Activated CD8-positive, alpha-beta memory T cell treated with anti-CD3 and anti-CD28 coated beads for 4 hours (primary cell): ENCODE results near the gene STRAP.

Source experiments
- DNase-seq, 2 donors: peaks; one replicate each; pipeline ENCODE4 v3.0.0-alpha.2; 2020; ENCODE audit warnings: low read depth in 2 of 2

Gene STRAP, protein sequence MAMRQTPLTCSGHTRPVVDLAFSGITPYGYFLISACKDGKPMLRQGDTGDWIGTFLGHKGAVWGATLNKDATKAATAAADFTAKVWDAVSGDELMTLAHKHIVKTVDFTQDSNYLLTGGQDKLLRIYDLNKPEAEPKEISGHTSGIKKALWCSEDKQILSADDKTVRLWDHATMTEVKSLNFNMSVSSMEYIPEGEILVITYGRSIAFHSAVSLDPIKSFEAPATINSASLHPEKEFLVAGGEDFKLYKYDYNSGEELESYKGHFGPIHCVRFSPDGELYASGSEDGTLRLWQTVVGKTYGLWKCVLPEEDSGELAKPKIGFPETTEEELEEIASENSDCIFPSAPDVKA

DNA sequence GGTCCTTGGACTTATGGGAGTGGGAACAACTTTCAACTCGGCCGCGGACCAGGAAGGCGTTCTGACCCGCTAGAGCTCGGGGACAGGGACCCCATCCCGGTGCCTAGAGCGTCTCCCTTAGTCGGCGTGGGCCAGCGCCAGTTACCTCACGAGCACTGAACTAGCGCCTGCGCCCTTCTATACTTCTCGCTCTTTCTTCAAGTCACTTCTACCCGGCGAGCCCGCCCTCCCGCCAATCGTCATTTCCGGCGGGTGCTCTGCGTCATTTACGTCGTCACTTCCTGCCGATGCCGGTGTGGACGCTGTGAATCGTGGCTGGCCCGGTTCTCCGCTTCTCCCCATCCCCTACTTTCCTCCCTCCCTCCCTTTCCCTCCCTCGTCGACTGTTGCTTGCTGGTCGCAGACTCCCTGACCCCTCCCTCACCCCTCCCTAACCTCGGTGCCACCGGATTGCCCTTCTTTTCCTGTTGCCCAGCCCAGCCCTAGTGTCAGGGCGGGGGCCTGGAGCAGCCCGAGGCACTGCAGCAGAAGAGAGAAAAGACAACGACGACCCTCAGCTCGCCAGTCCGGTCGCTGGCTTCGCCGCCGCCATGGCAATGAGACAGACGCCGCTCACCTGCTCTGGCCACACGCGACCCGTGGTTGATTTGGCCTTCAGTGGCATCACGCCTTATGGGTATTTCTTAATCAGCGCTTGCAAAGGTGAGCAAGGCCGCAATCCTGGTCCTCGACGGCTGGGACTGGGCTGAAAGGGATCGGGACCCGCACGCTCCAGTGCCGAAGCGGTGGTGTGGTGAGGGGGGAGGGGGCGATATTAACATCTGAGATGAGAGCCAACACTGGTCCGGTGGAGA, at the start of gene STRAP:
TSS of gene STRAP (plus strand) at position 270 of the 854 bp plus-strand sequence. CDS start at position 591, 321 bp downstream.
- DNase-seq = peak; percentile 91

DNA sequence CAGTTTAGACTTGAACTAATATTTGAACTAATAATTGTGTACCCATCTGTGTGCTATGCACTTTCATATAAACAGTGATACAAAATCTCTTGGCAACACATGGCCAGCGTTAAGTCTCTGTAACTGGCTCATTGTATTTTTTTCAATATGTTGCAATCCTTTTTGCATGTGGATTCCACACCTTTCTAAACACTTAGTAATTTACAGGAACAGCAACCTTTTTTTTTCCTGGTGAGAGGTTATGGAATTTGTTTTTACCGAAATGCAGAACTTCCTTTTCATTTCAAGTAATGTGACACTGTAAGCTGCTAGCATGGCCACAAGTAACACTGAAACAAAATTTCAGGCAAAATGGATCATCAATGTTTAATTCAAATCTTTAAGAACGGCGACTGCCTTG, 47.6 kb upstream of the STRAP start:
- DNase-seq = no peak

DNA sequence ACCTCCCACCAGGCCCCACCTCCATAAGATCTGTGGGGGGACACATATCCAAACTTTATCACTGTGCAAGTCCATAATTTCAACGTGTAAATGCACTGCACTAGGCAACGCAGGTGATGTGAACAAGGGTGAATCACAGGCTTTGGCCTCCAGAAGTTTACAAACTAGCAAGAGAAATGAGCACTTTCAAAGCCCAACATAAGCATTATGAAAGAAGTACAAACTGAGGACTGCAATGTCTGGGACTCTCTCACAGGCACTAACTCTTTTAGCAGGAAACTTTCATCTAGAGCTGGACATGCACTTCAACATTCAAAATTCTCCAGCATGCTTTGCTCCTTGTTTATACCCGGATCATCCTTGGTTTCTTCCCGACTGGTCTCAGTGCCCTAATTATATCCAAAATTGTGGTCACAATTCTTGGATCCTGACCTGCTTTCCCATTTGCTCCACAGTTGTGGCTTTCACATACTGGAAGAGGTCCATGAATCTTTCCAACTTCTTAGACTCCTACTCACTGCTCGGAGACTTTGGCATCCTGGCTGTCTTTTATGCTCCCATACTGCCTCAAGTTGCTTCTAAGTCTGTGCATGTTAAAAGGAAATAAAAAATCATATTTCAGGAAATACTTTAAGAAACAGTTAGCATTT, 44.9 kb upstream of the STRAP start:
- no peak for DNase-seq

DNA sequence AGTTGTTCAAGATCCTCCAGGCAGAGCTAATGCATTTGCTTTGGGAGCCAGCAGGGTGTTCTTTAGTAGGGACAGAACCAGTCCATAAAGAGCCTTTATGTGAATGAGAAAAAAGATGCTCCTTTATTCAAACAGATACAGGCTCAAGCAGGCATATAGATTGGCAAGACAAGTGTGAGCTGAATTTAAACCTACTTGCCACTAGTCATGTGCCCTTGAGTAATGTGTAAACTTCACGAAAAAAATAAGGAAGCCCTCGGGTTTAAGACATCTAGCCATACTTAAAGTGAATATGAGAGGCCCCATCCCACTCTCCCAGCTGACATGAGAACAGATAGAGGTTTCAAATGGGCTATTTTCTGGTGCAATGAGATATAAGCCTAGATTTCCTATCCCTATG, 43.1 kb upstream of the STRAP start:
- DNase-seq = no peak

DNA sequence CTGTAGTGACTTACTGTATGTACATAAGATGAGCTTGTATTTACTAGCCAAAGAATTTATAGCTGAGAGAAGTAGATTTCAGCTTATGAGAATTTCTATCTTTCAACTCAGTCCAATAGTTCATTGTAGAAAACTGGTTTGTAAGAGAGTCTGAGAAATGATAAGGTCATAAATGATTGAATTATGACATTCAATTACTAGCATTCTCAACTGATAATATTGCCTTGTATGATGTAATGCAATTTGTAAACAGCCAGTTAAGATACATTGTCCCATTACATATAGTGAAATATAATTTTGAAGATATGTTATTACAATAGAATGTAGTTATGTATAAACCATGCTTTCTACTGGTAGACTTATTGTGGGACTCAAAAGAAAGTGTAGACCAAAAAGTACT, 42.5 kb upstream of the STRAP start:
- no peak for DNase-seq

DNA sequence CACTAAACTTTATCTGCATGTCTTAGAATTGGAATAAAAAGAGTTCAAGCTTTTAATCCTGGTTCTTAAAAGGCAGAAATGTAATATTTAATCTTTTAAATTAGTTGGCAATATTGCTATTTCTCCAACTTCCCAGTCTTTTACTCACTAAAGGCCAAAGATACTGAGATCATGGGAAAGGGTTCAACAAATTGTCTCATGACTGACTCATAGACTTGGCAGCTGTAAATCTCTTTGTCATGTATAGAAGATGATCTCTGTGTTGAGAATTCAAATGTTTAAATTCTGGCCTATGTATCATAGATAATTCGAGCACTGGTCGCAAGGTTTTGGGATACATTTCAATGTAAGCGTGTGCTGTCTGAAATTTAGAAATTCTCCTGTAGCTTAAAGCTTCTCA, 40.1 kb upstream of the STRAP start:
- no peak for DNase-seq

DNA sequence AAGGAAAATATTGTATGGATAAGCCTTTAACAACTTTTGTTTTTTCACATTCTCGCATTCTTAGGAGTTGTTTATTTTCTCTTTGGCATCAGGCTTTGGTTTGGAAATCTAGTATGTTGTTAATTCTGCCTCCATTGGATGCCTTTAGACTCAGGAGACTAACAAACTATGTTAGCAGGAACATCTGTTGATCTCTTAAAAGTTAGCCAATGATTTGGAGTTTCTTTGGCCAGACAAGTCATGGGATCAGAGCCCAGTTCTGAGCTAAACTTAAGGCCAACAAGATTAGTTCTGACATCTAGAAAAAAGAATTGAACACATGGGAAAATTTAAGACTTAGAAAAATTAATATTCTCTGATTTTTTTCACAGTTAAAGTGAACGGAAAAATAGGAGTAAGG, 35.3 kb upstream of the STRAP start:
- DNase-seq = no peak

DNA sequence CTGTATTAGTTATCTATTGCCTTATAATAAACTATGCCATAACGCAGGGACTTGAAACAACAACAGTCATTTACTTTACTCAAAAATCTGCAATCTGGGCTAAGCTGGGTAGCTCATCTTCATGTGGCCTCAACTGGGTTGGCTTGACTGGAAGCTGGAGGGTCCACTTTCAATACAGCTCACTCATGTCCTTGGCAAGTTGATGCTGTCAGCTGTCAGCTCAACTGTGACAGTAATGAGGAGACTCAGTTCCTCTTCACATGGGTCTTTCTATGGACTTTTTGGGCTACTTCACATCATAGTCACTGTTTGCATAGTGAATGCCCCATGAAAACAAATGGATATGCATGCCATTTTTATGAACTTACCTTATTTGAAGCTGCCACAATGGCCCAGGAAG, 33.6 kb upstream of the STRAP start:
- DNase-seq = no peak

DNA sequence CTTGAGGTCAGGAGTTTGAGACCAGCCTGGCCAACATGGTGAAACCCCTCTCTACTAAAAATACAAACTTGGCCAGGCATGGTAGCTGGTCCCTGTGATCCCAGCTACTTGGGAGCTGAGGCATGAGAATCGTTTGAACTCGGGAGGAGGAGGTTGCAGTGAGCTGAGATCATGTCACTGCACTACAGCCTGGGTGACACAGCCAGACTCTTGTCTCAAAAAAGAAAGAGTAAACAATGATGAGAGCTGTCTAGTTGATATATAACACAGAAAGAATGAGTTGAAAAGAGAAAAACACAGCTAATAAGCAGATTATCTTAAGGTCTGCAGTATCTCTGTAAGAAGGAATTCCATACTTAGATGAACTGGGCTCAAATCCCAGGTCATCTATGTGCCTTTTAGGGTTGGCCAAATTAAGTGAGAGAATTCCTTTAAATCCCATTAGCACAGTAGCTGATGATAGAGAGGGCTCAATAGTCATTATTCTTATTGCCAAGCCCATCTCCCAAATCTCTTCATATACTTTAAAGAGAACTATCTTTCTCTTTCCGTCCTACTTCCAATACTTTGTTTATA, 31.1 kb upstream of the STRAP start:
- DNase-seq = no peak

DNA sequence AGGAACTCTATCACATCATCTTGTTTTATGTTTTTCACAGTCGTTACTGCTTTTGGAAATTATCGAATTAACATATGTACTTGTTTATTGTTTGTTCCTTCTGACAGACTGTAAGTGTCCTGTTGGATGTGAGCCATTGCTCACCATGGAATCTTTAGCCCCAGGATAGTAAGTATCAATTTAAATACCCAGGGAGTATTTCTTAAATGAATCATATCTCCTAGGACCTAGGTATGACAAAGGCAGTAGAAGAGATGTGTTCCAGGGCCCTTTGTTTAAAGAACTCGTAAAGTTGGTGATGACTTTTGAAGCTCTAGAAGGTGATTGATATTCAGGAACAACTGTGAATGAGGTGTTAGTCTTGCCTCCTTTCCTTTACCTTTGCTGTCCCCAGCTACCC, 30.3 kb upstream of the STRAP start:
- no peak for DNase-seq

DNA sequence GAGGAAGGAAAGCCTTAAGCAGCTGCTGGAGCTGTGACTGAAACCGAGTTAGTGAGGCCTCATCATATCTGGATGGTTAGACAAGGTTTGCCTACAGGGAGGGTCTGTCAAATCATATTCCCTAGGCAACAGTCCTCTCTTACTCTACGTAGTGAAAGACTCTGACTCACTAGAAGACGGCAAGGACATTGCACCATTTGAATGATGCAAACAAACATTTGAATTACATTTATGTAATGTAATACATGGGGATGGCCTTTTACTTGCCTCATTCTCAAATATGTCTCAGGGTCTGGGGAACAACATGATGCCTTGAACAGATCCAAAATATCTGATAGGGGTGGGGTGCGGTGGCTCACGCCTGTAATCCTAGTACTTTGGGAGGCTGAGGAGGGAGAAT, 29.8 kb upstream of the STRAP start:
- no peak for DNase-seq

DNA sequence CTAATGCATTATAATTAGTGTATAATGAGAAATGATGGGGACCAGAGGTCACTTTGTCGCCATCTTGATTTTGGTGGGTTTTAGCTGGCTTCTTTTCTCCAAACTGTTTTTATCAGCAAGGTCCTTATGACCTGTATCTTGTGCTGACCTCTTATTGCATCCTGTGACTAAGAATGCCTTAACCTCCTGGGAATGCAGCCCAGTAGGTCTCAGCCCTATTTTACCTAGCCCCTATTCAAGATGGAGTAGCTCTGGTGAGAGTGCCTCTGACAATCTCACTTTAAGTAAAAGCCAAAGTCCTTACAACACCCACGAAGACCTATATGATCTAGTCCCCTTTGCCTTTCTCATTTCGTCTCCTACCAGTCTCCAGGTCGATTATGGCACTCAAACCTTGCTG, 28.3 kb upstream of the STRAP start:
- no peak for DNase-seq

DNA sequence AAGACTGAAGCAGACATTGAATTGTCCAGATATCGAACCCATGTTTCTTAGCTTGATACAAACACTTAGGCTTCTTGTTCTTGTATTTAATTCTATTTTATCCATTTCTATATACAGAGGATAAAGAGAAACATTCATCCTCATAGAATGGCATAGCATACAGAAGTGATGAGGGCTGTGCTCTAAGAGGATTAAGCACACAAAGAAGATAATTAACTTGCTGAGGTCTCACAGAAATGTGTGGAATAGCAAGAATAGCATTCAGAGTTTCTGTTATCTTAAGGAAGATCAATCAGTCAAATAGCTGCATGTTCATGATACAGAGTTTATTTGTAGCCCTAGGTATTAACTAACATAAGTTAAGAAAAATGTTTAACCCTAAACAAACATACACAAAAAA, 27.3 kb upstream of the STRAP start:
- no peak for DNase-seq

DNA sequence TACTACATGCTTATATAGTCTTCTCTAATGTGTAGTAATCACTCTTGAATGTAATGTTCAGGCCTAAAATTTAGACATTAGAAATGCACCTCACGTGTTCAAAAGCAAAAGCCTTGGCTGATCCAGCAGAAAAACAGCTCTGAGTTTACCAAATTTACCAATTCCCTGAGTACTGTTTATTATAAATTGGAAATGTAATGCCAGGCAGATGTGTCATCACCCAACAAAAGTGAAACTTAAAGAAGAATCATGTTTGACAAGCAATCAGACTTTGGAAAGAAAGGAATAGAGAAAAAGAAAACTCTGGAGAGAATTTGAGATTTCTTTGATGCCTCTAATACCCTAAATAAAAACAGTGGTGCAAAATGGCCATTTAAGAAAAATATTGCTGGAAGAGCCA, 26.5 kb upstream of the STRAP start:
- no peak for DNase-seq

DNA sequence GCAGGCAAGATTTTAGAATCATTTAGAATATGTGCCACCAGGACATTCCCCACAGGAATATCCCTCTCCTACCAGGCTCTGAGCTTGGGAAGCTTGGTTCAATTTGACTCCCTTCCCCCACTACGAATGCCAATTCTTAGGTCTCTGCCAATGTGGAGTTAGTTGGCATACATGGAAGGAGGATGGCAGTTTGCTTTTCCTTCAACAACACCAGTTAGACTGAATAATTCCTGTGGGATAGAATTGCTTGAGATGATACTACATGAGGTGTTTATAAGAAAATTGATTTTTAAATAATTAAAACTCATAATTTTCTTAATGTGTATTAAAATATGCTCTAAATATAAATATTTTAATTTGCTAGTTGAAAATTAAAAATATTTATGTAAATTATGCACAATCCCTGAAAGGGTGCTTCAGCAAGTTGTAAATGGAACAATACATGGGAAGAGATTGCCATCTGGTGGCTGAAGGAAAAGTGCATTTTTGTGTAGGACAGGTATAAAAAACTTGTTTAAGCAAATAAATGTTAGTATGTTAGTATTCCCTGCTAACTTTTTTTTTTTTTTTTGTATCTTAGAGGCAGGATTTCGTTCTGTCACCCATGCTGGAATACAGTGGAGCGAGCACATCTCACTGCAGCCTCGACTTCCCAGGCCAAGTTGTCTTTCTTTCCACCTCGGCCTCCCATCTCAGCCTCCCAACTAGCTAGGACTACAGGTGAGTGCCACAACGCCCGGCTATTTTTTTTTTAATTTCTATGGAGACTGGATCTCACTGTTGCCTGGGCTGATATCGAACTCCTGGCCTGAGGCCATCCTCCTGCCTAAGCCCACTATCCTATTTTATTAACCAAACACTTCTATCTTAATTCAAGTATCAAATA, 25.8 kb upstream of the STRAP start:
- peak; percentile 6 to 8 for DNase-seq

DNA sequence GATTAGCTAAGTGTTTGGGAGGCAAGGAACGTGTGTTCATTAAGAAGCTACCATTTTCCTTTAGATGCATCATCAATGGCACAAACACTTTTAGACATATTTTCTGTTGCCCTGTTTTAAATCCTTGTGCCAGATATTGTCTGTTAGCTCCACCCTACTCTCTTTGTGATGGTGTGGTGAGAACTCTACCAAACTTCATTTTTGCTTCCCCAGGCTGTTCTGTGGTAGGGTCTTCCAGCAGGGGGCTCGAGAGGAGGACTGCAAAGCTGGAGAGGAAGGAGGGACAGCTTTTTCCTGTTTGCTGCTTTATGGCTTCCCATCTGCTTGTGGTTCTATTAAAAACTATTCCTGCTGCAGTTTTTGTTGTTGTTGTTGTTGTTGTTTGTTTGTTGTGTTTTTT, 23.8 kb upstream of the STRAP start:
- DNase-seq = no peak

DNA sequence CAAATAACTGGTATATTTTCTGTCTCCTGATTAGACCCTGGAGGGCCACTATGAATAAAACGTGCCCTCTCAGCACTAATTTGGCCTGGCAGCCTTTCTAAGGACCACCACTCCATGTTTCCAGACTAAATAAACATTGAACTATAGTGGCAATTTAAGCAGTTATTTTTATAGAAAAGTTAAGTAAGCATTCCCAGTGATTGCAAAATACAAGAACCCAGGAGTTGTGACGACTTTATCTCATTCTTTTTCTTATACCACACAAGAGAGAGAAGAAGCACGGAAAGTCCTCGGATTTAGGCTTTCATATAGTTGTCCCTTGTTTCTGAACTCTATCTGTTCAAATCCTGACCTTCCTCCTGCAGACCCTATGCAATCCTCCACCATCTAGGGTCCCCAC, 23.1 kb upstream of the STRAP start:
- no peak for DNase-seq

DNA sequence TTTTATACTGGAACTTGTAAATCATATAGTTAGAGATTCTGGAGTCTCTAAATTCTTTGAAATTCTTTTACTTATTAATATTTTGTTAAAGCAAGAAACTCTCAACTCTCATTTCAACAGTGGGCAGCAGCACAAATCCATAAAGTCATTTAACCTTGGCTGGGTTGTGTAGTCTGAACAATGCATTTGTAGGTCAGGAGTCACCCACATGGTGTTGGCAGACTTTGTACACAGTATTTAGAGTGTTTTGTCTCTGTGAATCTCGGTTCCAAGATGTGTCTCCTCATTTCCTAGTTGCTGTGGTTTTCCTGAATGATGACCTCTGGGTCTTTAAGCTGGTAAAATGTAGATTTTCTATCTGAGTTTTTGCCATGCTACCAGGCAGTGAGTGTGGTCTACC, 20.8 kb upstream of the STRAP start:
- no peak for DNase-seq

DNA sequence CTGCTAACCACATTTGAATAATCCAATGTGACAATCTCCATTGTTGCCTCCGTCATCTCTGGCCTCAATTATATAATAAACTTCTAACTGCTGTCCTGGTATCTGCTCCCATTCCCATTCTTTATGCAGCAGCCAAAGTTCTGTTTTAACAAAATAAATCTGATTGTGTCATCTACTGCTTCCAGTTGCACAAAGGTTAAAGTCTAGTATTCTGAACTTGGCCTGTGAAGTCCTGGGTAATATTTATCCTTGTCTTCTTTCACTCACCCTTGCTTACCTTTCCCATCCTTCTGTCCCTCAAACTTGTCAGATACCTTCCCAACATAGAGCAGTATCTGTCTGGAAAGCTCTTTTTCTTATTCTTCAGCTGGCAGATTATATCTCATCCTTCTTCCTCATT, 19.3 kb upstream of the STRAP start:
- no peak for DNase-seq

DNA sequence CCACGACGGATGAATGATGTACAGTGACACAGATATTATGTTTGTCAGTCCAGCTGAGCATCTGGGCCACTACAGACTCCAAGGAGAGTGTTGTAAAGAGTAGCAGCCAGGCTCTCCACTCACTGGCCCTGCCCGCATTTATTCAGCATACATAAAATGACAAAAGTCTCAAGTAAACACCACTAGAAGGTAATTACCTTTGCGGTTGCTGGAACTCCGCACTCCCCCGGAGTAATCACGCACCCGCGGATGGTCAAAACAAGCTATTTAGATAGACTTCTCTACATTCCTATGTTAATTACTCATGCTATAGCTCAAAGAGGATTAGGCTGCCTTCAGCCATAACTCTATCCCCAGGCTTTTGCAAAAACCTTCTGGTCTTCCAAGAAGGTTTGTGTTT, 18.8 kb upstream of the STRAP start:
- DNase-seq = no peak

DNA sequence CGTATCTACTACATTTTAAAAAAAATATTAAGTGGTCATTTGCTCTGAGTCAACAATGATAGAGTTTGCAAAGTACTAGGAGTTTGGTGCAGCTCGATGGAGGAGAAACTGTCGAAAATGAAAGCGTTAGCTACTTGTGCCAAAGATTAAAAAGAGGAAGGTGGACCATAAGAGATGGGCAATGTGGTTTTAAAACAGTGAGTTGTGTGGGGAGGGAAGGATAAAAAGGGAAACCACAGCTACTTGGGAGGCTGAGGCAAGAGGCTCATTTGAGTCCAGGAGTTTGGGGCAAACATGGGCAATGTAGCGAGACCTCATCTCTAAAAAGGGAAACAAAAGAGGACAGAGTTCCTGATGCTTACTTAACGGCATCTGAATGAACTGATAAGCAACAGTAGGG, 18.2 kb upstream of the STRAP start:
- DNase-seq = no peak
